GM12878 (cell line): ENCODE results near the gene TCF7. TPM values are rescaled to one million over a fixed set of nuclear protein-coding genes. Genes with fewer than 3 reads are reported as not detected.

Experiments
- ATAC-seq: fragments of 200-7000 bp; cut with Tn5 transposase; 3 replicates; pipeline ENCODE4 v1.9.1; 2020; ENCODE audit warnings: mild to moderate bottlenecking, moderate library complexity
- BruUV-seq: library from RNA; stranded (reverse); fragments of 400-500 nt; replicated peaks from 2 replicates; lab custom pipeline; 2021; lab: Mats Ljungman, UMichigan
- CTCF ChIA-PET: fragments of 300-600 bp; sonication (Branson Sonifier 250); formaldehyde crosslinking; extraction: SDS; loops from one replicate; lab custom pipeline; 2021; ENCODE audit warnings: inconsistent platforms; lab: Yijun Ruan, JAX
- POLR2A ChIA-PET: fragments of 350-600 bp; formaldehyde crosslinking; extraction: SDS; loops from one replicate; lab custom pipeline; 2021; ENCODE audit warnings: inconsistent platforms; lab: Charles Lee
- RAD21 ChIA-PET: fragments of 300-600 bp; sonication (Branson Sonifier 250); formaldehyde crosslinking; loops from one replicate; lab custom pipeline; 2023; ENCODE audit warnings: antibody characterized with exemption; ENCODE audit not compliant: unreplicated experiment; lab: Charles Lee
- SMC1A ChIA-PET: fragments of 300-600 bp; sonication (Branson Sonifier 250); formaldehyde crosslinking; loops from one replicate; lab custom pipeline; 2023; ENCODE audit not compliant: unreplicated experiment, uncharacterized antibody; lab: Charles Lee
- DNase-seq: peaks from one replicate; pipeline ENCODE4 v3.0.0-alpha.2; 2011; ENCODE audit warnings: low read depth, low spot score
- FAIRE-seq: peaks from 3 replicates; lab custom pipeline; 2011; peaks lifted over from hg19 to GRCh38; lab: Jason Lieb, UNC
- H2AFZ ChIP-seq: 2 replicates; pipeline ENCODE4 v1.6.0; 2011; ENCODE audit warnings: low read depth, low read length, control low read depth; ENCODE audit not compliant: control insufficient read depth
- H3K27ac ChIP-seq: 2 replicates; pipeline ENCODE4 v1.5.1; 2011; ENCODE audit warnings: control low read depth; ENCODE audit not compliant: control insufficient read depth, insufficient read depth
- H3K27me3 ChIP-seq, 2 experiments: replicated peaks in 1 of 2; 2 replicates each; pipeline versions ENCODE4 v1.6.0 to v1.6.1; 2011; ENCODE audit warnings: low read length in 1 of 2; ENCODE audit not compliant: control insufficient read depth in 2 of 2, insufficient read depth in 2 of 2
- H3K36me3 ChIP-seq, 2 experiments: 2 replicates each; pipeline ENCODE4 v1.5.1; 2011; ENCODE audit warnings: low read length in 1 of 2; ENCODE audit not compliant: control insufficient read depth in 2 of 2, insufficient read depth in 2 of 2
- H3K4me1 ChIP-seq: 2 replicates; pipeline ENCODE4 v1.6.1; 2011; ENCODE audit warnings: mild to moderate bottlenecking, low read length, moderate library complexity, mixed read lengths; ENCODE audit not compliant: control insufficient read depth, insufficient read depth
- H3K4me2 ChIP-seq: 2 replicates; pipeline ENCODE4 v1.6.0; 2011; ENCODE audit warnings: control low read depth; ENCODE audit not compliant: control insufficient read depth, insufficient read depth
- H3K4me3 ChIP-seq: fragments of 200-600 bp; sonication (generic); 2 replicates; pipeline ENCODE4 v1.5.1; 2016
- H3K79me2 ChIP-seq: 2 replicates; pipeline ENCODE4 v1.6.0; 2011; ENCODE audit warnings: low read length; ENCODE audit not compliant: control insufficient read depth, insufficient read depth
- H3K9ac ChIP-seq: 2 replicates; pipeline ENCODE4 v1.8.0; 2011; ENCODE audit warnings: low read length, control low read depth, mixed read lengths; ENCODE audit not compliant: control insufficient read depth, insufficient read depth
- H3K9me3 ChIP-seq: replicated peaks from 3 replicates; pipeline ENCODE4 v1.5.1; 2011; ENCODE audit warnings: mild to moderate bottlenecking, low read length; ENCODE audit not compliant: control insufficient read depth, insufficient read depth
- H4K20me1 ChIP-seq: 2 replicates; pipeline ENCODE4 v1.6.0; 2011; ENCODE audit not compliant: control insufficient read depth, insufficient read depth
- ATF7 ChIP-seq: fragments of 450-650 bp; IDR thresholded peaks from 2 replicates; pipeline ENCODE4 v1.6.1; 2016; ENCODE audit warnings: low read depth, mild to moderate bottlenecking
- E4F1 ChIP-seq: fragments of 450-650 bp; IDR thresholded peaks from 2 replicates; pipeline ENCODE4 v1.6.1; 2018; ENCODE audit warnings: borderline replicate concordance, mild to moderate bottlenecking; ENCODE audit not compliant: partially characterized antibody
- ETV6 ChIP-seq, 2 experiments: fragments of 450-650 bp in 1 of 2; IDR thresholded peaks in 1 of 2; conservative IDR thresholded peaks in 1 of 2; 2 replicates each; pipeline ENCODE4 v1.6.1; 2014; ENCODE audit warnings: antibody characterized with exemption in 1 of 2, borderline replicate concordance in 1 of 2, low read depth in 1 of 2, mild to moderate bottlenecking in 1 of 2, moderate library complexity in 1 of 2
- EZH2 ChIP-seq: IDR thresholded peaks from 2 replicates; pipeline ENCODE4 v1.6.1; 2012; ENCODE audit warnings: low read depth, mild to moderate bottlenecking, control low read depth, inconsistent platforms, low read length, borderline replicate concordance; ENCODE audit not compliant: control insufficient read depth
- IRF3 ChIP-seq: fragments of 450-650 bp; IDR thresholded peaks from 2 replicates; pipeline ENCODE4 v1.6.1; 2014; ENCODE audit warnings: mild to moderate bottlenecking
- KAT2A ChIP-seq: conservative IDR thresholded peaks from 2 replicates; pipeline ENCODE4 v1.6.1; 2011; ENCODE audit warnings: low read depth, low read length; ENCODE audit not compliant: control insufficient read depth
- NFIC ChIP-seq: IDR thresholded peaks from 2 replicates; pipeline ENCODE4 v1.6.1; 2012; ENCODE audit warnings: low read depth, mild to moderate bottlenecking, inconsistent platforms, low read length, moderate library complexity
- NFYB ChIP-seq: IDR thresholded peaks from 2 replicates; pipeline ENCODE4 v1.6.1; 2011; ENCODE audit warnings: low read depth, mild to moderate bottlenecking, low read length, improper control_type of control experiment, moderate library complexity; ENCODE audit not compliant: insufficient read depth
- NKRF ChIP-seq: fragments of 450-650 bp; conservative IDR thresholded peaks from 2 replicates; pipeline ENCODE4 v1.6.1; 2017; ENCODE audit warnings: mild to moderate bottlenecking, moderate library complexity
- NR2C2 ChIP-seq: IDR thresholded peaks from 2 replicates; pipeline ENCODE4 v1.6.1; 2011; ENCODE audit warnings: borderline replicate concordance, low read depth; ENCODE audit not compliant: control insufficient read depth, insufficient read length
- SIN3A ChIP-seq: IDR thresholded peaks from 2 replicates; pipeline ENCODE4 v1.6.1; 2012; ENCODE audit warnings: low read depth, low read length, improper control_type of control experiment
- STAT3 ChIP-seq: IDR thresholded peaks from 2 replicates; pipeline ENCODE4 v1.6.1; 2011; ENCODE audit warnings: low read depth, low read length, improper control_type of control experiment
- TCF12 ChIP-seq: IDR thresholded peaks from 2 replicates; pipeline ENCODE4 v1.6.1; 2011; ENCODE audit warnings: low read depth, mild to moderate bottlenecking, low read length
- ZNF274 ChIP-seq: IDR thresholded peaks from one replicate; pipeline ENCODE4 v1.8.0; 2011; ENCODE audit not compliant: insufficient read length, insufficient read depth
- ZNF384 ChIP-seq: IDR thresholded peaks from 2 replicates; pipeline ENCODE4 v1.6.1; 2012; ENCODE audit warnings: low read depth, mild to moderate bottlenecking, low read length, improper control_type of control experiment, borderline replicate concordance
- WGBS: methylation state at CpG from one replicate; pipeline ENCODE4 v1.1.6; 2016; ENCODE audit warnings: low lambda C conversion rate; ENCODE audit not compliant: insufficient replicate concordance, insufficient coverage; ENCODE audit errors: missing lambda C conversion rate; 5-methylcytosine and 5-hydroxymethylcytosine counted together
- in situ Hi-C: fragments of 300-500 bp; cut with MboI; formaldehyde crosslinking; loops from 9 replicates; pipeline ENCODE4 v1.14.3; 2018; ENCODE audit warnings: mixed read lengths
- intact Hi-C: fragments of 100-400 bp; cut with micrococcal nuclease; formaldehyde crosslinking; loops from one replicate; pipeline ENCODE4 v1.14.2; 2022; ENCODE audit not compliant: unreplicated experiment
- polyA plus RNA-seq, 11 experiments: library from polyadenylated mRNA; depleted of rRNA in 4 of 11; unstranded in 6 of 11; stranded (reverse) in 5 of 11; fragments of >200 nt; fragmentation: Nextera tagmentation in 4 of 11; fragmentation: Illumina TruSeq in 1 of 11; extraction: Ambion mirVana in 4 of 11; extraction: Trizol in 1 of 11; gene quantifications; 1 replicate in 1 of 11; 2 replicates in 10 of 11; pipeline versions ENCODE4 v1.2.1 to v1.2.3, GENCODE V29; 2011 to 2016; ENCODE audit warnings: inconsistent platforms in 2 of 11, missing spikeins in 2 of 11, low read depth in 1 of 11
- total RNA-seq, 4 experiments: library from RNA; depleted of rRNA in 3 of 4; stranded (reverse); fragments of >200 nt in 3 of 4; fragmentation: Illumina TruSeq in 1 of 4; extraction: Trizol in 1 of 4; gene quantifications; 2 replicates each; pipeline versions ENCODE4 v1.2.1 to v1.2.3, GENCODE V29; 2013 to 2021
- TF ChIP-seq, protein P1 (sequence below): fragments of 450-650 bp; IDR thresholded peaks from 2 replicates; pipeline ENCODE4 v1.6.1; 2017; ENCODE audit warnings: borderline replicate concordance

Gene TCF7
- total and polyA plus RNA-seq, 10 of the 15 experiments (the other 5 are each of a cell fraction or from before 2014, with no cell fraction given), result 10.0 to 60.2 (median 23.6) TPM

DNA sequence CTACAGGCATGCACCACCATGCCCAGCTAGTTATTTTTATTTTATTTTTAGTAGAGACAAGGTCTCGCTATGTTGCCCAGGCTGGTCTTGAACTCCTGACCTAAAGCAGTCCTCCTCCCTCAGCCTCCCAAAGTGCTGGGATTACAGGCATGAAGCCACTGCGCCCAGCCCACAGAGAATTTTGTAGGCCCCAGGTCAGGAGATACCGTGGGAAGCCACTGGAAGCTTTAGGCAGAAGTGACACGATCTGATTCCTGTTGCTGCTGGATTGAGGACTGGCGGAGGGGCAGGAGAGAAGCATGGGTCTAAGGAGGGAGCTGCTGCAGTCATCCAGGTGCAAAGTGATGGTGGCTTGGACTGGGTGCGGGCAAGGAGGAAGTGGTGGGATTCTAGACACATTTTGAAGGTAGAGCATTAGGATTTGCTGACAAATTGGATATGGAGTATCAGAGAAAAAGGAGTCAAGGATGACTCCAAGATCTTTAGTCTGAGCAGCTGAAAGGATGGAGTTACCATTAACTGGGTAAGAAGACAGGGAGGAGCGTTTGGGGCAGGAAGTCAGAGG is 20.7 kb downstream of the TCF7 start:
- ATAC-seq (no peak), DNase-seq (no peak), FAIRE-seq (no peak)
- no peak overlapping the region for H3K9ac ChIP-seq
- no peak overlapping the region for H2AFZ ChIP-seq
- ChIA-PET SMC1A (interaction anchor here (0.8 to 21.6 kb wide), 4 partner anchors 12 to 96 kb away, joined by 3 to 441 read pairs (median 3); no protein-coding TSS in a partner anchor), RAD21 (interaction anchor here (0.8 to 12.6 kb wide), 4 partner anchors 8 to 95 kb away, joined by 4 to 128 read pairs (median 64); partner anchors contain the start of gene TCF7), POLR2A (interaction anchor here (11.0 to 19.5 kb wide), 2 partner anchors 8 to 21 kb away, joined by 102 to 291 read pairs; partner anchors contain the start of gene TCF7), CTCF (interaction anchor here (1.6 to 24.1 kb wide), 2 partner anchors 12 to 96 kb away, joined by 5 to 792 read pairs; no protein-coding TSS in a partner anchor)
- H3K9me3 ChIP-seq, result no peaks in the 10 kb centered on the region
- H3K4me2 ChIP-seq, result no peak overlapping the region
- no peak overlapping the region for H3K4me3 ChIP-seq
- in situ Hi-C loops, result loop anchor here (5.0 kb wide), 2 partner anchors 33 to 93 kb away; no protein-coding TSS in a partner anchor
- no peak overlapping the region; the same call in 1 of the 2 replicates for H3K27ac ChIP-seq
- no TSS peak for BruUV-seq
- no peaks in the 10 kb centered on the region for H4K20me1 ChIP-seq
- no peaks in the 10 kb centered on the region for H3K27me3 ChIP-seq
- intact Hi-C loops, result no loop called here
- 95% methylated on average over 7 of the region's 7 CpGs for WGBS
- H3K79me2 ChIP-seq, result peaks cover 45% of the 10 kb centered on the region
- peaks cover 83% of the 10 kb centered on the region for H3K4me1 ChIP-seq
- peaks cover 21 to 23% of the 10 kb centered on the region in 2 experiments for H3K36me3 ChIP-seq
- TF ChIP-seq IRF3, result no peak
- no peak for TF ChIP-seq E4F1
- no peak for TF ChIP-seq TCF12
- TF ChIP-seq ZNF274, result no peak
- TF ChIP-seq SIN3A, result no peak
- no peak for TF ChIP-seq KAT2A
- no peak for TF ChIP-seq EZH2
- TF ChIP-seq NR2C2, result no peak
- TF ChIP-seq NFIC, result no peak
- TF ChIP-seq, protein P1, sequence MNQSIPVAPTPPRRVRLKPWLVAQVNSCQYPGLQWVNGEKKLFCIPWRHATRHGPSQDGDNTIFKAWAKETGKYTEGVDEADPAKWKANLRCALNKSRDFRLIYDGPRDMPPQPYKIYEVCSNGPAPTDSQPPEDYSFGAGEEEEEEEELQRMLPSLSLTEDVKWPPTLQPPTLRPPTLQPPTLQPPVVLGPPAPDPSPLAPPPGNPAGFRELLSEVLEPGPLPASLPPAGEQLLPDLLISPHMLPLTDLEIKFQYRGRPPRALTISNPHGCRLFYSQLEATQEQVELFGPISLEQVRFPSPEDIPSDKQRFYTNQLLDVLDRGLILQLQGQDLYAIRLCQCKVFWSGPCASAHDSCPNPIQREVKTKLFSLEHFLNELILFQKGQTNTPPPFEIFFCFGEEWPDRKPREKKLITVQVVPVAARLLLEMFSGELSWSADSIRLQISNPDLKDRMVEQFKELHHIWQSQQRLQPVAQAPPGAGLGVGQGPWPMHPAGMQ, result no peak
- TF ChIP-seq STAT3, result no peak
- TF ChIP-seq NFYB, result no peak
- no peak for TF ChIP-seq NKRF
- TF ChIP-seq ZNF384, result no peak
- TF ChIP-seq ATF7, result no peak
- no peak for TF ChIP-seq ETV6 (conservative IDR thresholded peaks at IDR 0.05 in 1 of 2, IDR thresholded peaks at IDR 0.05 in 1 of 2; ENCODE audit: borderline replicate concordance in 1 of 2, low read depth in 1 of 2)
